EL (cell line): ENCODE data around the gene TRIM71.
A peak's percentile ranks its signal among the peaks of the same experiment; 100 is the strongest.
"Not testable (repeated sequence)": the region's sequence is repeated elsewhere in the genome, so short reads cannot be mapped to it uniquely, and the experiment has no call there.

Source experiments
- DNase-seq: peaks from one replicate; pipeline ENCODE4 v3.0.0-alpha.2; 2016

Gene TRIM71

GRCh38 chr3:32895701-32896100, 77.9 kb downstream of the TRIM71 start:
- DNase-seq = no peak

DNA sequence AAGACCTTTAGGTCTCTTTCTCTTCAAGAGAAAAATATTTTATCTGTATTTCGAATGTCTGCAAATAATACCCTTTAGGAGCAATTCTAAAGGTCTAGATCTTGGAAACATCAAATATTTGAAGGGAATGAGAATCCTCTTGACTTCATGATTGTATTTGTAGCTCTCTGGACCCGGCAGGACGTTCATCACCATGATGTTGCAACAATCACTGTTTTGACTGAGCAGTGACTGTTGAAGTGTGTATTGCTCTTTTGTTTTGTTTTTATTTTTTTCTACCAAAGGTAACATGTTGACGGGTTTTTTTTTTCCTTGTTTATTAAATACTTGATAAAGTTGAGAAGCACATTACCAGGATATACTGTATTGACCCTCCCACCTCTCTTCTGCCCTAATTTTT, 78.3 kb downstream of the TRIM71 start:
- no peak for DNase-seq

DNA sequence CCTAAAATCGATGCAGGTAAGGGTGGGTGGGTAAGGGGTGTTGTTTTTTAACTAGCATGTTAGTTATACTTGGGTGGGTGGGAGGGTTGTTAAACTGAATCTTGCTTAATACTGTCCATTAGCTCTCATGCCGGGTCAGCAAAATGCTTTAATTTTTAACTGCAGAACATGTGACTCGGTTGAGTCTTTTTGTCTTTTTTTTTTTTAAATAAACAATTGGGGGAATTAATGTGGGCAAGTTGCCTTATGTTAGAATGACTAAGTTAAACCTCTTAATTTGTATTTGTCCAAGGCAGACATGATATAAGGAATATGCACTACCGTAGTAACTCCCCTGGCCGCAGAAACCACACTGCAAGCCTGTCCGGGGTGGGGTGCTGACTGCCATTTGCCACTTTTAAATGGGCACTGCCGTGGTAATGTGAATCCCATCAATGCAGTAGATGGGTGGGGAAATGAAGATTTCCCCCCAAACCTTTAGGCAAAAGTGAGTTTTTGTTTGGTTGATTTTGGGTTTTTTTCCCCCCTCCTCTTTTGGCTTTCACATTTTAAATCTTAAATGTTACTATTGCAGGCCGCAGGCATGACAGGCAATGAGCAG, 79.3 kb downstream of the TRIM71 start:
- DNase-seq = no peak

DNA sequence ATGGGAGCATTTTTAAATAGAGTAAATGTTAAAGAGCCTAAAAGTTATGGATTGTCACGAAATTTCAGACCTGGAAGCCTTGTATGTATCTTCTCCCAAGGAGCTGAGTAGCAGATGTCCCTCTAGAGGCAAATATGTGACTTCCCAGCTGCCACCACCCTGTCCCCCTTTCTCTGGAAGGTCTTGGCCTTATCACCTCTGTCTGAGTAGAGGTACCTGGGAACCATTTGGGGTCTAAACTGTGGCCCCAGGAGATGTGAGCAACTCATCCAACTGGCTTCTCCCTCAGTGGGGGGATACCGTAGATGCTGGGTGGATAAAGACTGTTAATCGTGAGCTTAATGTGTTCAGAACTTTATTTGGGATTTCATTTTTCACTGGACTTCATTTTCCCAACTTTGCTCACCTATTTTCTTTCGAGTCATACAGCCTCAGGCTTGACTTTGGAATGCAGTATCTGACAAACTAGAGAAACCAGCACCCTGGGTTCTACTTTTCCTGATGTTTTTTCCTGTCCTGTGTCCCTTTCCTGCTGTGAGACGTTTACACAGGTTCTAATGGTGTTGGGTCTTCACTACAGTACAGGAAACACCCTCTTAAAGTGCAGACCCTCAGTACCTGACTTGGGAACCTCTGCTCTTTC, 80.3 kb downstream of the TRIM71 start:
- DNase-seq = no peak

DNA sequence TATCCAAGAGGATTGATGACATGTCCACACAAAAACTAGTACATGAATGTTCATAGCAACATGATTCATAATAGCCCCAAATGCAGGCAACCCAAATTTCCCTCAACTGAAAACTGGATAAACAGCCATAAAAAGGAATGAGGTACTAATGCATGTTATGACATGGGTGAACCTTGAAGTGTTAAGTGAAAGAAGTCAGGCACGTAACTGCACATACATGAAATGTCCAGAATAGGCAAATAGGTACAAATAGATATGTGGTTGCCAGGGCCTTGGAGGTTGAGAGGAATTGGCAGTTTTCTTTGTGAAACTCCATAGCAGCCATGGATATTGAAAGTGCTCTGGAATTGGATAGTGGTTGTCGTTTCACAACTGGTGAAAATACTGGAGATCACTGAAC, 81.5 kb downstream of the TRIM71 start:
- no peak for DNase-seq

- DNase-seq = no peak
Observed at GRCh38 chr3:32901005-32901932, 83.5 kb downstream of the TRIM71 start.

DNA sequence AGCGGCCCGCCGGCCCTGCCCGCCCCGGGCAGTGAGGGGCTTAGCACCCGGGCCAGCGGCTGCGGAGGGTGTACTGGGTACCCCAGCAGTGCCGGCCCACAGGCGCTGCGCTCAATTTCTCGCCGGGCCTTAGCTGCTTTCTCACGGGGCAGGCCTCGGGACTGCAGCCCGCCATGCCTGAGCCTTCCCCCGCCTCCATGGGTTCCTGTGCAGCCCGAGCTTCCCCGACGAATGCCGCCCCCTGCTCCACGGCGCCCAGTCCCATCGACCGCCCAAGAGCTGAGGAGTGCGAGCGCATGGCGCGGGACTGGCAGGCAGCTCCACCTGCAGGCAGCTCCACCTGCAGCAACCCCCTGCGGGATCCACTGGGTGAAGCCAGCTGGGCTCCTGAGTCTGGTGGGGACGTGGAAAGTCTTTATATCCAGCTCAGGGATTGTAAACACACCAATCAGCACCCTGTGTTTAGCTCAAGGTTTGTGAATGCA, 85.1 kb downstream of the TRIM71 start:
- not testable (repeated sequence) for DNase-seq

DNA sequence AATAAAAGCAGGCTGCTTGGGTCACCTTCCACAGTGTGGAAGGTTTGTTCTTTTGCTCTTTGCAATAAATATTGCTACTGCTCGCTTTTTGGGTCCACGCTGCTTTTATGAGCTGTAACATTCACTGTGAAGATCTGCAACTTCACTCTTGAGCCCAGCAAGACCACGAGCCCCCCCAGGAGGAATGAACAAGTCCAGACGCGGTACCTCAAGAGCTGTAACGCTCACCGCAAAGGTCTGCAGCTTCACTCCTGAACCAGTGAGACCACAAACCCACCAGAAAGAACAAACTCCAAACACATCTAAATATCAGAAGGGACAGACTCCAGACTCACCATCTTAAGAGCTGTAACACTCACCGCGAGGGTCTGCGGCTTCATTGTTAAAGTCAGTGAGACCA, 86.2 kb downstream of the TRIM71 start:
- DNase-seq = no peak

DNA sequence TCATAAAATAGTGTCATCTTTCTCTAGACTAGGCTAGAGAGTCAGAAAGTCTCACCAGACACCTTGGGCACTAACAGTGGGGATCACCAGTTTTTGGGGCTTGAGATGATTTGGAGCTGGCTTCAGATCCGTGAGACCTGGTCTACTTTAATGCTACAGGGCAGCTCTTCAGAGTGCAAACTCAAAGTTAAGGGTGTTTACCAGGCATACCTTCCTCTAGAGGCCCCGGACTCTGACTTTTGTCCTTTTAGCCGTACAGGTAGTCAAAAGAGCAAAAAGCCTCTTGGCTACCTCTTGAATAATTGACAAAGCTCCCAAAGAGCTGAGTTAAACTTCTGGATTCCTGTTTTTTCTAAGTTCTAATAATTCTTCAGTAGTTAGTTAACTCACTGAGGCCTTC, 92.2 kb downstream of the TRIM71 start:
- no peak for DNase-seq

GRCh38 chr3:32910954-32911353, 93.2 kb downstream of the TRIM71 start:
- DNase-seq = peak; percentile 18

DNA sequence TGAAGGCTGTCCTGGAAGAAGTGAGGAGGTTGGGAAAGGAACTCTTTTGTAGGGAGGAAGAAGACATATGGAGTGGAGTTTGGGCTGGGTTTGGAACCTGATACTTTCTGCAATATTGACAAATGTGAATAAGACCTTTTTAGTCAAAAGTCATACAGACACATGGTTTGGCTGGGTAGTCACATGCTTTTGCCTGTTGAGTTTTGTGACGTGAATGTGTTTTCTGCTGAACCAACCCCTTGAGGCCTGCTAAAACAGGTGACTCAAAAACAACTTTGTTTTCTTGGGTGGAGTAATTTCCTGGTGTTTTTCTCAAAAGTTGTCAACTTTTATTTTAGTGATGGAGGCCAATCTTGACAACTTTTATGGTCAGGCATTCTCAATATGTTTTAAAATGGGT, 94.2 kb downstream of the TRIM71 start:
- no peak for DNase-seq

GRCh38 chr3:32913790-32914446, 96.1 kb downstream of the TRIM71 start:
- DNase-seq = peak; percentile 42

- no peak for DNase-seq
Observed at GRCh38 chr3:32919920-32920319, 102.1 kb downstream of the TRIM71 start.

GRCh38 chr3:32922078-32922477, 104.3 kb downstream of the TRIM71 start:
- no peak for DNase-seq

GRCh38 chr3:32930161-32930560, 112.4 kb downstream of the TRIM71 start:
- DNase-seq = no peak

- DNase-seq = not testable (repeated sequence)
Observed at GRCh38 chr3:32931273-32931672, 113.5 kb downstream of the TRIM71 start.

DNA sequence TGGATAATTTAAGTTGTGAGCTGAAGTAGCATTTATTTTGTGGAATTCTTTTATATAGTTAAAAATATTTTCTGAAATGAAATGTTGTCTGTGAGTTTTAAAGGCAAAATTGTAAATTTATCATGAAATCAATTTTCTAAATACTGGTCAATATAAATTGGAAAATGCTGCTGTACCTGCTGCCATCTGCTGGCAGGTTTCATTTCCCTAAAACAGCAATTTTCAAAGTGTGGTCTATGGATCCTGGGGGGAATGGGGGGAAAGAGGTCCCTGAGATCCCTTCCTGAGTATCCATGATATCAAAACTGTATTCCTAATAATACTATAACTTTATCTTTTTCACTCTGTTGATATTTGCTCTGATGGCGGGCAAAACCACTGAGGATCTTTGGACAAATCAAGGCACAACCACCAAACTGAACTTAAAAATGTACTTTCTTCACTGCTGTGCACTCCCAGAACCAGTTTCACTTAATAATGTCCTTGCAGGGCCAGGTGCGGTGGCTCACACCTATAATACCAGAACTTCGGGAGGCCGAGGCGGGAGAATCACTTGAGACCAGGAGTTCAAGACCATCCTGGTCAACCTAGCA, 116.4 kb downstream of the TRIM71 start:
- peak; percentile 25 for DNase-seq

GRCh38 chr3:32937331-32937730, 119.5 kb downstream of the TRIM71 start:
- DNase-seq = peak; percentile 9

GRCh38 chr3:32939531-32940284, 121.9 kb downstream of the TRIM71 start:
- not testable (repeated sequence) for DNase-seq

DNA sequence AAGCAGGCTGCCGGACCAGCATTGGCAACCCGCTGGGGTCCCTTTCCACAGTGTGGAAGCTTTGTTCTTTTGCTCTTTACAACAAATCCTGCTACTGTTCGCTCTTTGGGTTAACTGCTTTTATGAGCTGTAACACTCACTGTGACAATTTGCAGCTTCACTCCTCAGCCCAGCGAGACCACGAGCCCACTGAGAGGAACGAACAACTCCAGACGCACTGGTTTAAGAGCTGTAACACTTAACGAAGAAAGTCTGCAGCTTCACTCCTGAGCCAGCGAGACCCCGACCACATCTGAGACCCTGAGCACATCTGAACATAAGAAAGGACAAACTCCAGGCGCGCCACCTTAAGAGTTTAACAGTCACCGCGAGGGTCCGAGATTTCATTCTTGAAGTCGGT, 122.9 kb downstream of the TRIM71 start:
- no peak for DNase-seq

GRCh38 chr3:32945136-32945535, 127.3 kb downstream of the TRIM71 start:
- peak; percentile 31 for DNase-seq

GRCh38 chr3:32945598-32945997, 127.8 kb downstream of the TRIM71 start:
- DNase-seq = not testable (repeated sequence)
